Measurements from ENCODE around the gene CDK14.

The CDK14 gene

GRCh38 chr7:91093181-91093580, 497.1 kb downstream of the CDK14 start:
- no peaks in the 10 kb centered on the region for H3K9me3 ChIP-seq
- no peaks in the 10 kb centered on the region for H3K4me1 ChIP-seq
- no peak for TF ChIP-seq CTCF (IDR thresholded peaks at IDR 0.05; ENCODE audit: low read depth, low read length)
- H3K4me3 ChIP-seq (ENCODE audit: low read depth, low read length), result no peak overlapping the region
- no peak for DNase-seq
- H3K36me3 ChIP-seq, result no peaks in the 10 kb centered on the region
- no peaks in the 10 kb centered on the region for H3K27me3 ChIP-seq

GRCh38 chr7:91098566-91098965, 502.4 kb downstream of the CDK14 start:
- DNase-seq, result no peak
- no peak for TF ChIP-seq CTCF (IDR thresholded peaks at IDR 0.05; ENCODE audit: low read depth, low read length)
- H3K9me3 ChIP-seq, result no peaks in the 10 kb centered on the region

GRCh38 chr7:91103363-91103762, 507.2 kb downstream of the CDK14 start:
- no peaks in the 10 kb centered on the region for H3K9me3 ChIP-seq
- H3K27me3 ChIP-seq, result no peaks in the 10 kb centered on the region
- H3K4me3 ChIP-seq (ENCODE audit: low read depth, low read length), result no peak overlapping the region
- H3K36me3 ChIP-seq, result no peaks in the 10 kb centered on the region
- no peak for TF ChIP-seq CTCF (IDR thresholded peaks at IDR 0.05; ENCODE audit: low read depth, low read length)
- DNase-seq, result no peak
- no peaks in the 10 kb centered on the region for H3K4me1 ChIP-seq

More at GRCh38 chr7:91098566-91098965, 502.4 kb downstream of the CDK14 start:
- H3K4me3 ChIP-seq (ENCODE audit: low read depth, low read length), result no peak overlapping the region
- H3K36me3 ChIP-seq, result no peaks in the 10 kb centered on the region
- H3K4me1 ChIP-seq, result no peaks in the 10 kb centered on the region
- H3K27me3 ChIP-seq, result no peaks in the 10 kb centered on the region

- Histone ChIP-seq H3K4me1 (no peaks in the 10 kb centered on the region), H3K27me3 (no peaks in the 10 kb centered on the region), H3K9me3 (no peaks in the 10 kb centered on the region), H3K4me3 (ENCODE audit: low read depth, low read length) (no peak overlapping the region), H3K36me3 (no peaks in the 10 kb centered on the region)
- no peak for DNase-seq
- TF ChIP-seq CTCF (IDR thresholded peaks at IDR 0.05; ENCODE audit: low read depth, low read length), result no peak
Observed at GRCh38 chr7:91107460-91107859, 511.3 kb downstream of the CDK14 start.

- no peak overlapping the region for H3K4me3 ChIP-seq (ENCODE audit: low read depth, low read length)
- no peak for TF ChIP-seq CTCF (IDR thresholded peaks at IDR 0.05; ENCODE audit: low read depth, low read length)
- no peaks in the 10 kb centered on the region for H3K9me3 ChIP-seq
- H3K36me3 ChIP-seq, result no peaks in the 10 kb centered on the region
- H3K27me3 ChIP-seq, result no peaks in the 10 kb centered on the region
- H3K4me1 ChIP-seq, result no peaks in the 10 kb centered on the region
- DNase-seq, result no peak
Observed at GRCh38 chr7:91109200-91109599, 513.1 kb downstream of the CDK14 start.

- Histone ChIP-seq H3K27me3 (no peaks in the 10 kb centered on the region), H3K4me1 (no peaks in the 10 kb centered on the region), H3K4me3 (ENCODE audit: low read depth, low read length) (no peak overlapping the region), H3K36me3 (no peaks in the 10 kb centered on the region), H3K9me3 (no peaks in the 10 kb centered on the region)
- no peak for TF ChIP-seq CTCF (IDR thresholded peaks at IDR 0.05; ENCODE audit: low read depth, low read length)
- DNase-seq, result no peak
Observed at GRCh38 chr7:91112902-91113341, 516.8 kb downstream of the CDK14 start.

All from BE2C (cell line).